K562 (cell line): ENCODE results near the gene SMIM30. TPM values are rescaled to one million over a fixed set of nuclear protein-coding genes. Genes with fewer than 3 reads are reported as not detected.

ENCODE experiments used
- ATAC-seq: fragments of 200-7000 bp; cut with Tn5 transposase; 3 replicates; pipeline ENCODE4 v1.9.1; 2020; ENCODE audit warnings: moderate library complexity
- BruUV-seq: library from RNA; stranded (reverse); fragments of 400-500 nt; replicated peaks from 2 replicates; lab custom pipeline; 2021; lab: Mats Ljungman, UMichigan
- CTCF ChIA-PET: fragments of 300-600 bp; formaldehyde crosslinking; extraction: SDS; loops from one replicate; lab custom pipeline; 2021; ENCODE audit warnings: low intra/inter-chr PET ratio; lab: Yijun Ruan, JAX
- POLR2A ChIA-PET: fragments of 300-600, 350-650 bp; sonication (Branson Sonifier 250); formaldehyde crosslinking; extraction: SDS; loops from one replicate; lab custom pipeline; 2021; ENCODE audit warnings: antibody characterized with exemption, inconsistent platforms; lab: Yijun Ruan, JAX
- DNase-seq, 4 experiments: peaks; one replicate each; pipeline versions ENCODE4 v3.0.0 to v3.0.0-alpha.2; 2011 to 2018; ENCODE audit warnings: low spot score in 3 of 4, mixed read lengths in 3 of 4; ENCODE audit errors: extremely low read depth in 1 of 4
- FAIRE-seq: peaks from 2 replicates; lab custom pipeline; 2011; peaks lifted over from hg19 to GRCh38; lab: Jason Lieb, UNC
- H2AFZ ChIP-seq: 2 replicates; pipeline ENCODE4 v1.6.0; 2011; ENCODE audit warnings: low read depth, low read length, control low read depth, inconsistent platforms
- H3K27ac ChIP-seq: fragments of 200-600 bp; 3 replicates; pipeline ENCODE4 v1.8.0; 2011; ENCODE audit warnings: low read depth, mild to moderate bottlenecking, control low read depth, inconsistent platforms, low read length, moderate library complexity, mixed read lengths; ENCODE audit errors: extremely low read depth
- H3K27me3 ChIP-seq, 2 experiments: fragments of 300-600 bp in 1 of 2; 2 replicates in 1 of 2; 3 replicates in 1 of 2; pipeline versions ENCODE4 v1.6.0 to v1.8.0; 2011; ENCODE audit warnings: inconsistent platforms in 2 of 2, low read length in 2 of 2, mild to moderate bottlenecking in 1 of 2, mixed read lengths in 1 of 2, moderate library complexity in 1 of 2; ENCODE audit not compliant: control insufficient read depth in 2 of 2, insufficient read depth in 2 of 2
- H3K36me3 ChIP-seq: fragments of 300-600 bp; 3 replicates; pipeline ENCODE4 v1.8.0; 2011; ENCODE audit warnings: mild to moderate bottlenecking, low read length, inconsistent platforms; ENCODE audit not compliant: control insufficient read depth, insufficient read depth
- H3K4me1 ChIP-seq, 2 experiments: fragments of 200-600 bp in 1 of 2; replicated peaks in 1 of 2; 2 replicates in 1 of 2; 3 replicates in 1 of 2; pipeline versions ENCODE4 v1.5.1 to v1.8.0; 2011; ENCODE audit warnings: inconsistent platforms in 2 of 2, low read length in 2 of 2, mild to moderate bottlenecking in 1 of 2, mixed read lengths in 1 of 2, moderate library complexity in 1 of 2; ENCODE audit not compliant: control insufficient read depth in 2 of 2, insufficient read depth in 2 of 2
- H3K4me2 ChIP-seq: 2 replicates; pipeline ENCODE4 v1.6.1; 2011; ENCODE audit warnings: low read length, control low read depth, inconsistent platforms, mixed read lengths; ENCODE audit not compliant: insufficient read depth
- H3K4me3 ChIP-seq: fragments of 200-600 bp; sonication (generic), shearing (Covaris generic); 2 replicates; pipeline ENCODE4 v1.5.1; 2016; ENCODE audit warnings: control low read depth, inconsistent platforms
- H3K79me2 ChIP-seq: fragments of 200-600 bp; 3 replicates; pipeline ENCODE4 v1.8.0; 2011; ENCODE audit warnings: low read length, inconsistent platforms; ENCODE audit not compliant: control insufficient read depth, insufficient read depth
- H3K9ac ChIP-seq, 2 experiments: 2 replicates each; pipeline versions ENCODE4 v1.6.0 to v1.6.1; 2011; ENCODE audit warnings: low read depth in 2 of 2, low read length in 2 of 2, control low read depth in 1 of 2, inconsistent platforms in 1 of 2, mild to moderate bottlenecking in 1 of 2, mixed read lengths in 1 of 2; ENCODE audit not compliant: insufficient read depth in 1 of 2
- H3K9me1 ChIP-seq: one replicate; pipeline ENCODE4 v1.6.0; 2011; ENCODE audit warnings: inconsistent platforms, mild to moderate bottlenecking, low read length, moderate library complexity; ENCODE audit not compliant: control insufficient read depth, insufficient read depth
- H3K9me3 ChIP-seq: replicated peaks from 2 replicates; pipeline ENCODE4 v1.5.1; 2011; ENCODE audit warnings: low read depth, low read length, inconsistent platforms; ENCODE audit not compliant: control insufficient read depth, insufficient read depth
- H4K20me1 ChIP-seq: replicated peaks from 2 replicates; pipeline ENCODE4 v1.6.1; 2011; ENCODE audit warnings: low read length, inconsistent platforms, mixed read lengths; ENCODE audit not compliant: control insufficient read depth, insufficient read depth
- CREB1 ChIP-seq, 2 experiments: sonication (generic) in 1 of 2; formaldehyde crosslinking in 1 of 2; IDR thresholded peaks; 2 replicates each; pipeline versions ENCODE4 v1.6.1 to v1.8.0; 2012 to 2022; ENCODE audit warnings: inconsistent platforms in 1 of 2, mild to moderate bottlenecking in 1 of 2, missing genetic modification reagents in 1 of 2, moderate library complexity in 1 of 2
- ERF ChIP-seq: fragments of 450-650 bp; formaldehyde crosslinking; IDR thresholded peaks from 2 replicates; pipeline ENCODE4 v1.4.0; 2020; ENCODE audit warnings: mild to moderate bottlenecking, mixed read lengths
- HLTF ChIP-seq: fragments of 450-650 bp; IDR thresholded peaks from 2 replicates; pipeline ENCODE4 v1.6.1; 2016
- PRPF4 ChIP-seq: fragments of 200-400 bp; formaldehyde crosslinking; IDR thresholded peaks from one replicate; pipeline ENCODE4 v1.6.1; 2017; ENCODE audit warnings: low read length, low read depth, mild to moderate bottlenecking; ENCODE audit not compliant: insufficient read depth, poor library complexity, severe bottlenecking
- ZFPM2 ChIP-seq: fragments of 250-450 bp; sonication (Bioruptor Pico); IDR thresholded peaks from 2 replicates; pipeline ENCODE4 v1.5.1; 2022; ENCODE audit warnings: mild to moderate bottlenecking
- WGBS: fragments of 100-300 bp; shearing (Covaris generic); methylation state at CpG from one replicate; pipeline ENCODE4 v1.1.6; 2016; ENCODE audit warnings: low coverage, mixed read lengths; ENCODE audit not compliant: insufficient coverage; ENCODE audit errors: missing lambda C conversion rate; 5-methylcytosine and 5-hydroxymethylcytosine counted together
- in situ Hi-C: fragments of 300-500 bp; cut with MboI; formaldehyde crosslinking; loops from 4 replicates; pipeline ENCODE4 v1.15.0; 2018; ENCODE audit warnings: inconsistent platforms, mixed read lengths
- intact Hi-C: fragments of 100-400 bp; cut with micrococcal nuclease; formaldehyde crosslinking; loops from 2 replicates; pipeline ENCODE4 v1.14.2; 2022
- polyA plus RNA-seq, 8 experiments: library from polyadenylated mRNA; depleted of rRNA in 4 of 8; stranded (reverse) in 5 of 8; unstranded in 3 of 8; fragments of >200 nt; fragmentation: Nextera tagmentation in 2 of 8; fragmentation: Illumina TruSeq in 1 of 8; extraction: Ambion mirVana in 2 of 8; extraction: Trizol in 1 of 8; gene quantifications; 2 replicates each; pipeline versions ENCODE4 v1.2.1 to v1.2.3, GENCODE V29; 2011 to 2014; ENCODE audit warnings: inconsistent platforms in 1 of 8, missing spikeins in 1 of 8
- total RNA-seq, 7 experiments: library from RNA; depleted of rRNA in 6 of 7; stranded (reverse); fragments of >200 nt in 6 of 7; fragmentation: Illumina TruSeq in 2 of 7; extraction: Trizol in 2 of 7; gene quantifications; 2 replicates each; pipeline versions ENCODE4 v1.2.1 to v1.2.3, GENCODE V29; 2011 to 2021; ENCODE audit warnings: low replicate concordance in 1 of 7
- TF ChIP-seq, protein P1 (sequence below): sonication (generic); formaldehyde crosslinking; IDR thresholded peaks from 2 replicates; pipeline ENCODE4 v1.8.0; 2023; ENCODE audit warnings: missing genetic modification reagents, mild to moderate bottlenecking, borderline replicate concordance
- TF ChIP-seq, protein P2 (sequence below): fragments of 200-800 bp; sonication (Bioruptor generic); IDR thresholded peaks from 2 replicates; pipeline ENCODE4 v1.6.1; 2017; ENCODE audit warnings: missing genetic modification characterization, missing compliant biosample characterization
- TF ChIP-seq, protein P3 (sequence below): IDR thresholded peaks from 2 replicates; pipeline ENCODE4 v1.6.1; 2011; ENCODE audit not compliant: insufficient read length; ENCODE audit errors: extremely low read depth

Gene SMIM30
- total and polyA plus RNA-seq, 9 of the 15 experiments (the other 6 are each of a cell fraction or from before 2014, with no cell fraction given): 161 to 891 (median 316) TPM

DNA sequence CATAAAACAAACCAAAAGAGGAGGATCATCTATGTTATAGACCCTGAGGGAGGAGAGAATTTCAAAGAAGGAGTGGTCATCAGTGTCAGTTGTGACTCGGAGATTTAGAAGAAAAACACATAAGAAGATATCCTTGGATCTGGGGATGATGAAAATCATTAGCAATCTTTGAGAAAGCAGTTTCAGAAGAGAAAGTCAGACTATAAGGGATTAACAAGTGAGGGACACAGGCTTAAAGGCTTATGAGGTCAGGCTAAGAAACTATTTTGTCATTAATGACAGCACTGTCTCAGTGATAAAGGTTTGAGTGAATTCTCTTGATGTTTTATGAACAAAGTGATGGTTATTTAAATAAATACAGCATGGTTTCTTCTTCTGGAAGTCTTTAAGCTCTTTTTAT lies 25.6 kb downstream of the SMIM30 start:
- H3K4me3 ChIP-seq: no peak overlapping the region
- ATAC-seq (peak; percentile 66), DNase-seq (no peak), FAIRE-seq (no peak)
- no peaks in the 10 kb centered on the region for H3K27me3 ChIP-seq
- no peaks in the 10 kb centered on the region for H3K9me1 ChIP-seq
- no peak overlapping the region for H3K9ac ChIP-seq
- 11% methylated on average over 1 of the region's 1 CpG for WGBS
- no peak overlapping the region for H3K27ac ChIP-seq
- POLR2A ChIA-PET: interaction anchor here (0.6 to 0.7 kb wide), 2 partner anchors 19 to 654 kb away, joined by 3 to 4 read pairs; no protein-coding TSS in a partner anchor
- peaks cover 0 to 4% of the 10 kb centered on the region in 2 experiments; a peak in 3 of 5 replicates for H3K4me1 ChIP-seq
- no peaks in the 10 kb centered on the region for H3K36me3 ChIP-seq
- no TSS peak for BruUV-seq
- no peaks in the 10 kb centered on the region for H3K9me3 ChIP-seq
- no peaks in the 10 kb centered on the region for H4K20me1 ChIP-seq
- in situ Hi-C loops: no loop called here
- intact Hi-C loops: no loop called here
- H3K79me2 ChIP-seq: no peaks in the 10 kb centered on the region
- CTCF ChIA-PET: no interaction called here
- H3K4me2 ChIP-seq: no peak overlapping the region
- no peak overlapping the region for H2AFZ ChIP-seq
- TF ChIP-seq, protein P1, sequence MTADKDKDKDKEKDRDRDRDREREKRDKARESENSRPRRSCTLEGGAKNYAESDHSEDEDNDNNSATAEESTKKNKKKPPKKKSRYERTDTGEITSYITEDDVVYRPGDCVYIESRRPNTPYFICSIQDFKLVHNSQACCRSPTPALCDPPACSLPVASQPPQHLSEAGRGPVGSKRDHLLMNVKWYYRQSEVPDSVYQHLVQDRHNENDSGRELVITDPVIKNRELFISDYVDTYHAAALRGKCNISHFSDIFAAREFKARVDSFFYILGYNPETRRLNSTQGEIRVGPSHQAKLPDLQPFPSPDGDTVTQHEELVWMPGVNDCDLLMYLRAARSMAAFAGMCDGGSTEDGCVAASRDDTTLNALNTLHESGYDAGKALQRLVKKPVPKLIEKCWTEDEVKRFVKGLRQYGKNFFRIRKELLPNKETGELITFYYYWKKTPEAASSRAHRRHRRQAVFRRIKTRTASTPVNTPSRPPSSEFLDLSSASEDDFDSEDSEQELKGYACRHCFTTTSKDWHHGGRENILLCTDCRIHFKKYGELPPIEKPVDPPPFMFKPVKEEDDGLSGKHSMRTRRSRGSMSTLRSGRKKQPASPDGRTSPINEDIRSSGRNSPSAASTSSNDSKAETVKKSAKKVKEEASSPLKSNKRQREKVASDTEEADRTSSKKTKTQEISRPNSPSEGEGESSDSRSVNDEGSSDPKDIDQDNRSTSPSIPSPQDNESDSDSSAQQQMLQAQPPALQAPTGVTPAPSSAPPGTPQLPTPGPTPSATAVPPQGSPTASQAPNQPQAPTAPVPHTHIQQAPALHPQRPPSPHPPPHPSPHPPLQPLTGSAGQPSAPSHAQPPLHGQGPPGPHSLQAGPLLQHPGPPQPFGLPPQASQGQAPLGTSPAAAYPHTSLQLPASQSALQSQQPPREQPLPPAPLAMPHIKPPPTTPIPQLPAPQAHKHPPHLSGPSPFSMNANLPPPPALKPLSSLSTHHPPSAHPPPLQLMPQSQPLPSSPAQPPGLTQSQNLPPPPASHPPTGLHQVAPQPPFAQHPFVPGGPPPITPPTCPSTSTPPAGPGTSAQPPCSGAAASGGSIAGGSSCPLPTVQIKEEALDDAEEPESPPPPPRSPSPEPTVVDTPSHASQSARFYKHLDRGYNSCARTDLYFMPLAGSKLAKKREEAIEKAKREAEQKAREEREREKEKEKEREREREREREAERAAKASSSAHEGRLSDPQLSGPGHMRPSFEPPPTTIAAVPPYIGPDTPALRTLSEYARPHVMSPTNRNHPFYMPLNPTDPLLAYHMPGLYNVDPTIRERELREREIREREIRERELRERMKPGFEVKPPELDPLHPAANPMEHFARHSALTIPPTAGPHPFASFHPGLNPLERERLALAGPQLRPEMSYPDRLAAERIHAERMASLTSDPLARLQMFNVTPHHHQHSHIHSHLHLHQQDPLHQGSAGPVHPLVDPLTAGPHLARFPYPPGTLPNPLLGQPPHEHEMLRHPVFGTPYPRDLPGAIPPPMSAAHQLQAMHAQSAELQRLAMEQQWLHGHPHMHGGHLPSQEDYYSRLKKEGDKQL (CRISPR knock-in tag): no peak
- TF ChIP-seq, protein P2, sequence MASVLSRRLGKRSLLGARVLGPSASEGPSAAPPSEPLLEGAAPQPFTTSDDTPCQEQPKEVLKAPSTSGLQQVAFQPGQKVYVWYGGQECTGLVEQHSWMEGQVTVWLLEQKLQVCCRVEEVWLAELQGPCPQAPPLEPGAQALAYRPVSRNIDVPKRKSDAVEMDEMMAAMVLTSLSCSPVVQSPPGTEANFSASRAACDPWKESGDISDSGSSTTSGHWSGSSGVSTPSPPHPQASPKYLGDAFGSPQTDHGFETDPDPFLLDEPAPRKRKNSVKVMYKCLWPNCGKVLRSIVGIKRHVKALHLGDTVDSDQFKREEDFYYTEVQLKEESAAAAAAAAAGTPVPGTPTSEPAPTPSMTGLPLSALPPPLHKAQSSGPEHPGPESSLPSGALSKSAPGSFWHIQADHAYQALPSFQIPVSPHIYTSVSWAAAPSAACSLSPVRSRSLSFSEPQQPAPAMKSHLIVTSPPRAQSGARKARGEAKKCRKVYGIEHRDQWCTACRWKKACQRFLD (CRISPR knock-in tag): no peak
- TF ChIP-seq HLTF (no peak), ZFPM2 (CRISPR knock-in tag) (no peak), ERF (no peak), CREB1 (IDR thresholded peaks at IDR 0.05) (no peak), CREB1 (CRISPR knock-in tag; IDR thresholded peaks at IDR 0.05) (0 out of 2 replicates have a peak, but pooled peaks have one; percentile 21), PRPF4 (no peak)
- TF ChIP-seq, protein P3, sequence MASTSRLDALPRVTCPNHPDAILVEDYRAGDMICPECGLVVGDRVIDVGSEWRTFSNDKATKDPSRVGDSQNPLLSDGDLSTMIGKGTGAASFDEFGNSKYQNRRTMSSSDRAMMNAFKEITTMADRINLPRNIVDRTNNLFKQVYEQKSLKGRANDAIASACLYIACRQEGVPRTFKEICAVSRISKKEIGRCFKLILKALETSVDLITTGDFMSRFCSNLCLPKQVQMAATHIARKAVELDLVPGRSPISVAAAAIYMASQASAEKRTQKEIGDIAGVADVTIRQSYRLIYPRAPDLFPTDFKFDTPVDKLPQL: no peak
